GM19239 (cell line): ENCODE data around the gene TMEM232.

Experiments used
- DNase-seq: peaks from one replicate; pipeline ENCODE4 v3.0.0; 2011; ENCODE audit warnings: low spot score; ENCODE audit not compliant: insufficient read length
- FAIRE-seq: peaks from 2 replicates; lab custom pipeline; 2011; peaks lifted over from hg19 to GRCh38; lab: Jason Lieb, UNC

Gene TMEM232

DNA sequence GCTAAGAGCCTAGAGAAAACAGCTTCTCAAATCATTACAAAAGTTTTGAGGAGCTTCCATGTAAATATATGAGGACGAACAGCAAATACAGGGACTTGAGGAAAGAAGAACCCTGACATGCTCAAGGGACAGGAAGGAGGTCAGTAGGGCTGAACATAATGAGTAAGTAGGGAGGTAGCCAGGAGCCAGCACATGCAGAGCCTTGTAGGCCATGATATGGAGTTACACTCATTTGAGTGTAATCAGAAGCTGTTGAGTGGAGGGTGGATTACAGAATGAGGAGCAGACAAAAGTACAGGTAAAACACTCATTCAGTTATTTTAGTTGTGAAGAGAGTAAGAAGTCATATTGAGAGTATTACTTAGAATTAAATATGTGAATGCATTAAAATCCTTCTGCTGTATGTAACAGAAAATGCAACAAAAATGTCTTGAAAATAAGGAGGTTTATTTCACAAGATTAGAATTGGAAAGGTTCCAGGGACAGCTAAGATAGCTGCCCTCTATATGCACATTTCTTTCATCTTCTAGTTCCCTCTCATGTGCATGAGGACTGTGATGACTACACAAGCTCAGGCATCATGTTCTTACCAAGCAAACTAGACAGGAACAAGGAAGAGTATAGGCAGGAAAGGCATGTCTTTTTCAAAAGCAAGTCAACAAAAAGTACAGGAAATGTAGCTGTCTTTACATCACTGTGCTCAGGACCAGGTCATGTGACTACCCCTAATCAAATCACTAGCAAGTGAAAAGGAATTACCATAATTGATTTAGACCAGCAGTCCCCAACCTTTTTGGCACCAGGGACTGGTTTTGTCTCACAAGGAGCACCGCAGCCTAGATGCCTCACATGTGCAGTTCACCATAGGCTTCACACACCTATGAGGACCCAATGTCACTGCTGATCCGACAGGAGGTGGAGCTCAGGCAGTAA is 87.2 kb downstream of the TMEM232 start:
- no peak for FAIRE-seq
- DNase-seq = no peak

DNA sequence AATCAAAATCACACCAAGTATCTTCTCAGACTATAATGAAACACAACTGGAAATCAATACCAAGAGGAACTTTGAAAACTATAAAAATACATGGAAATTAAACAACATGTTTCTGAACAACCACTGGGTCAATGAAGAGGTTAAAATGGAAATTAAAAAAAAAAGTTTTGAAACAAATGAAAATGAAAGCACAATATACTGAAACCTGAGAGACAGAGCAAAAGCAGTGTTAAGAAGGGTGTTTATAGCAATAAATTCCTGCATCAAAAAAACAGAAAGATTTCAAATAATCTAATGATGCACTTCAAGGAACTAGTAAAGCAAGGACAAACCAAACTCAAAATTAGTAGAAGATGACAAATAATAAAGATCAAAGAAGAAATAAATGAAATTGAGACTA is 92.0 kb downstream of the TMEM232 start:
- DNase-seq (no peak), FAIRE-seq (no peak)

DNA sequence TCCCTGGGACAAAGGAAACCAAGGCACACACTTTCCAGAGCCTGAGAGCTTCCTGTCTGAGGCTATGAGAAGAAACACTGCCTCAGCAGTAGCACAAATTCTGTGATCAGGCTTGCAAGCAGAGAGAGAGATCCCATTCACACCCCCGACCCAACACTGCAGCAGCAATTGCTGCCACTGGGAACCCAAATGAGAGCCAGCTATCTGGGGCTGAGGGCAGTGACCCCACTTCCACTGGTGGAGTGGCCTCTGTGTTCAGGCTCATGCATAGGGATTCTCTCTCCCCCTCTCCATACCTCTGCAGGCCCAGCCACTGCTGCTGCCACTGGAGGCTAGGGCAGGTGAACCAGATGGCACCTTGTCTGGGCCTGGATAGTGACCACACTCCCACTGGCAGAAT is 95.2 kb downstream of the TMEM232 start:
- DNase-seq (no peak), FAIRE-seq (no peak)

DNA sequence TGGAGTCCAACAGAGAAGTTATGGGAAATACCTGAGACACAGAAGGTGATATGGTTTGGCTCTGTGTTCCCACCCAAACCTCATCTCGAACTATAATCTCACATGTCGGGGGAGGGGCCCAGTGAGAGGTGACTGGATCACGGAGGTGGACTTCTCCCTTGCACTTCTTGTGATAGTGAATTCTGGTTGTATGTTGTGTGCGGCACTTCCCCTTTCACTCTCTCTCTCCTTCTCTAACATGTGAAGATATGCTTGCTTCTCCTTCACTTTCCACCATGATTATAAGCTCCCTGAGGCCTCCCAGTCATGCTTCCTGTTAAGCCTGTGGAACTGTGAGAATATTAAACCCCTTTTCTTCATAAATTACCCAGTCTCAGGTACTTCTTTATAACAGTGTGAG is 96.1 kb downstream of the TMEM232 start:
- FAIRE-seq (no peak), DNase-seq (no peak)

DNA sequence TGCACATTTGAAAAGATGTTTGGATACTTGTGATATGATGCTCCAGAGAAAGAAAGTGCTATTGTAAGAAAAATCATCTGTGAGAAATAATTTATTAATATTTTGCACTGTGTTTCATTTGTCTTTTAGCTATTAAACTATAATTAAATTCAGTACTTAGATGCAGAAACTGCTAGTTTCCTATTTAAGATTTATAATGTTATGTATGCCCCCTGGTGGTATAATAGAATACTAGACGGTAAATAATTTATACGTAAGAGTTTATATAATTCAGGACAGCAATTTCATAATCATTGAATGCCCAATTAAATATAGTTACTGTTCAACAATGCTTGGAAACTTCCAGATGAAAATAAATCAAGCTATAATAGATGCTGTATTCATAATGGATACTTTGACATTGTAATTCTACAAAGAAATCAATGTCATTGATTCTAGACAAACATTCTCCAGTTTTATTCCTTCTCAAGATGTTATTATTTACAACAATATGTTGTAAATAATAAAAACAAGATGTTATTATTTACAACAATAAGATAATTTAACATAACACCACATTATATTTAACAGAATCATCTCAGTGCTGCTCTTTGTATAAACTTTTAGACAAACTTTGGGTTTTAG is 101.0 kb downstream of the TMEM232 start:
- DNase-seq (no peak), FAIRE-seq (no peak)

DNA sequence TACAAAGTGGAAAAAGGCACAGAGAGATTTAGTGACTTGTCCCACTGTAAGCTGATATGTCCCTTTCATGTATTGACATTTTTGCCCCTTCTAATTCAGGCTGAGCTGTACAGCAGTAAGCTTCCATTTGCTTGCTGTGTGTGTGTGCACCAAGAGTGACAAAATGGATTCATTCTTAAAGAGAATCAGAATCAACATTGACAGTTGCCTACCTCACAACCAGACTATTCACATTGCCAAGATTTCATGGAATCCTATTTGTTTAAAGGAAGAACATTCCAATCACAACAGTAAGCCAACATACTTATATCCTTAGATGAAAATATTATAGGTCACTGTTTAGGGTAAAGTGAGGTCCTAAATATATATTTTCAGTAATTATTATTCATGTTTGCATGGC is 102.6 kb downstream of the TMEM232 start:
- FAIRE-seq (no peak), DNase-seq (no peak)

DNA sequence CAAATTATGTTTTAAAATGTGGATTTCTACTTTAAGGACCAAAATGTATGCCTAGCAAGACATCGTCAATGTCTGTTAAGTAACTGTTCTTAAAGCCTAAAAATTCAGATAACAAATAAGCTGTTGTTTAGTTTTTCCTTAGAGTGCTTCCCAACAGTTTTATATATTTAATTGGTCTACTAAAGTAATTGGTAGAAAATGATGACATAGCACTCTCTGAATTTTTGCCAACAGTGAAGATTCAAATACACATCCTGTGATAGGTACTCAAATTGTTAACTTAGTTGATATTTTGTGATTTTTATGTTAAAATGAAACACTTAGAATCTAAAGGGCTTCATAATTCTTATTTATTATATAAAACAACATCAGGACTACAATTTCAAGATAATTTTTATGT is 107.5 kb downstream of the TMEM232 start:
- DNase-seq (no peak), FAIRE-seq (no peak)

DNA sequence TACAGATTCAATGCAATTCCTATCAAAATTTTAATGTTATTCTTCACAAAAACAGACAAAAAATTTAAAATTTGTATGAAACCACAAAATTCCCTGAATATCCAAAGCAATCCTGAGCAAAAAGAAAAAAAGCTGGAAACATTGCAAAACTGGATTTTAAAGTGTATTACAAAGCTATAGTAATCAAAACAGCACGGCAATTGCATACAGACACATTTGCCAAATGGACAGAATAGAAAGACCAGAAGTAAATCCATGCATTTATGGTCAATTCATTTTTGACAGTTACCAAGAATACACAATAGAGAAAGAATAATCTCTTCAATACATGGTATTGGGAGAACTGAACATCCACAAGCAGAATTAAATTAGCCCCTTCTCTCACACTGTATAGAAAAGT is 110.5 kb downstream of the TMEM232 start:
- DNase-seq = no peak
- FAIRE-seq = no peak

DNA sequence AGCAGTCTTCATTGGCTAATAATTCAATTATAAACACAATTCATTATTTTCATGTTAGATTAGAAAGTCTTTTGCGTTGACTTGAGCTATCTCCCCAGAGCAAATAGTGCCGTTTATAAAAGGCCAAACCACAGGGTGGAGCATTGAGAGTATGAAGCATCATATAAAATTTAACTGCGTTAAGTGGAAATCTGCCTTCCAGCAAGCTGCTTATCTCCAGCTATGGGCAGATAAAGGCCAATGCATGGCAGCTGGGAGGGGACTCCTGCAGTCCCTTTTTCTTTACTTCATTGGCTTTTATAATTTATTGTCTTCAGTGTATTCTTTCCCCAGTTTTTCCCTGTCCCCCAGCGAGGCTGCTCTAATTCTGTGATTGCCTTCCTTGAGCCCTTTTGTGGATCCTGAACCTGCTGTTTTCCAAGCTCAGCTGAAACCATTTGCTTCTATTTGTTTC is 113.7 kb downstream of the TMEM232 start:
- FAIRE-seq (no peak), DNase-seq (no peak)

DNA sequence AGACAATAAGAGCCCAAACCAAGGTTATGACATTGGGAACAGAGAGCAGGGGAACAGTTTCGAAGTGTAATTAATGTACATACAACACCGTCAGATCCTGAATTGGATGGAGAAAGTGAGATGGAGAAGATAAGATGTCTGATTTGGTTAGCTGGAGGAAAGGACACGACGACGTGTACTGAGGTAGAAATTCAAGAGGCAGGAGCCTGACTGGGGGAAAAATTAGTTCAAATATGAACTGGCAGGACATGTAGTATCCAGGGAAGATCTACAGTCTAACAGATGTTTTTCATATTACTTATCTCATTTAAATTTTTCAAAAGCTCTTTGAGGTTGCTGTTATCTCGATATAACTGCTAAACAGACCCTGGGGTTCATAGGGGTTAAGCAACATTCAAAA is 114.7 kb downstream of the TMEM232 start:
- FAIRE-seq = no peak
- no peak for DNase-seq

DNA sequence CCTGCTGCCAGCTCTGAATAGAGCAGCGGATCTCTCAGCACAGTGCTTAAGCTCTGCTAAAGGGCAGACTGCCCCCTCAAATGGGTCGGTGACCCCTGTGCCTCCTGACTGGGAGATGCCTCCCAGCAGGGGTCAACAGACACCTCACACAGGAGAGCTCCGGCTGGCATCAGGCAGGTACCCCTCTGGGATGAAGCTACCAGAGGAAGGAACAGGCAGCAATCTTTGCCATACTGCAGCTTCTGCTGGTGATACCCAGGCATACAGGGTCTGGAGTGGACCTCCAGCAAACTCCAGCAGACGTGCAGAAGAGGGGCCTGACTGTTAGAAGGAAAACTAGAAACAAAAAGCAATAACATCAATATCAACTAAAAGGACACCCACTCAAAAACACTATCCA is 131.6 kb downstream of the TMEM232 start:
- FAIRE-seq = no peak
- no peak for DNase-seq

DNA sequence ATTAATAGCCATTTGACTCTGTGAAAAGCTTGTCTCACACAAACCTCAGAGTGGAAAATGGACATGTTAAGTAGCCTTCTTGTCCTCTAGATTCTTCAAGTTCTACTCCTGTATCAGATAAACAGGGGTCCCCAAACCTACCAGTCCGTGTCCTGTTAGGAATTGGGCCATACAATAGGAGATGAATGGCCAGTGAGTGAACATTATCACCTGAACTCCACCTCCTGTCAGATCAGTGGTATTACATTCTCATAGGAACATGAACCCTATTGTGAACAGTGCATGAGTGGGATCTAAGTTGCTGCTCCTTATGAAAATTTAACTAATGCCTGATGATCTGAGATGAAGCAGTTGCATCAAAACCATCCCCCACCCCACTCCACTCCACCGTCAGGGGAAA is 136.3 kb downstream of the TMEM232 start:
- DNase-seq (no peak), FAIRE-seq (peak; percentile 31)

DNA sequence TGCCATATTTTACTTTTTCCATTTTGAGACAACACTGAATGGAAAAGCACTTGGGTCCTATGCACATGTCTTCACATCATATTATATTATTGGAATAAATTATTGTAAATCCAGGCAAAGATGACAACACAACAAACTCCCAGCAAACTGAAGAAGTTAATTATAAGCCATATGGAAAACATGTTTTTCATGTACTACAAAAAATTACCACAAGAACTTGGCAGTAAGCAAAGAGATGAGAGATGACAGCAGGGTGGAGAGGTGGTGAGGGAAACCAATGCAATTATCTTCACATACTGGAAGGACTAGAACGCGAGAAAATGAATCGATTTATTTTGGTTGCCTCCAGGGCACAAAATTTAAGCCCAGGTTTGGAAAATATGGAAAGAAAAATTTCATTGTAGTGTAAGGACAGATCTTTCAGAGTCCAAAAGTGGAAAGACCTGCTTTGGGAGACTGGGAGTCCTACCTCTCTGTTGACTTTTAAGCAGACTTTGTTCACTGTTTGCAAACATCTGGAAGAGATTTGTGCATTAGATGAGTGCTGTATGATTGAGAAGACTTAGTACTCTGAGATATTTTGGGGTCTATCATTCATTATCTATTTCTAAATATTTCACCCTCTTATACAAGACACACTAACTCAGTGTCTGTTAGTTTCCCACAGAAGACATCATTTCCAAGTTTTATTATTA is 138.0 kb downstream of the TMEM232 start:
- DNase-seq (no peak), FAIRE-seq (no peak)

DNA sequence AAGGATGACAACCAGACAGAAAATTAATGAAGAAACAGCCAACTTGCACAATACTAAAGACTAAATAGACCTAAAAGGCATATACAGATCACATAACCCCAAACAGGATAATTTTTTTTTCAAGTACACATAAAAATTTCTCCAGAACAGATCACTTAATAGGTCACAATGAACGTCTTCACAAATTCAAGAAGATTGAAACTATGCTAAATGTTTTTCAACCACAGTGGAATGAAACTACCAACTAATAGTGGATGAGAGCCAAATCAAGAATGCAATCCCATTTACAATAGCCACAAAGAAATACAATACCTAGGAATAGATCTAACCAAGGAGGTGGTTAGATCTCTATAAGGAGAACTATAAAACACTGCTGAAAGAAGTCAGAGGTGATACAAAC is 145.8 kb downstream of the TMEM232 start:
- DNase-seq (no peak), FAIRE-seq (no peak)

DNA sequence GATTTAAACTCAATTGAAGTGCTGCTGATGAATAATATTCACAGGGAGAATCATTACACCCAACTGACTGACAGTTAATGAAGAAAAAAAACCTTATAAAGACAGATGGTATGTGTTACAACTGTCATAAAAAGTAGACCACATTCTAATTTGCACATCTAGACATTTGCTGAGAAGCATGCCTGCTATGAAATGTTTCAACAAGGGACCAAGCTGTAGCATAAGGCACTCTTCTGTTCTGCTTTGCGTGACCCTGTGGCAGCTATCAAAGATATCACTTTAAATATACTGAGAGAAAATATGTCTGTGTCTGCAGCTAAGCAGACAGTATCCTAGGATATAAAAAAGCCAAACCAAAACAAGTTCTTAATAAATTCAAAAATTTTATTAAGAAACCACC is 153.7 kb downstream of the TMEM232 start:
- DNase-seq (no peak), FAIRE-seq (no peak)

DNA sequence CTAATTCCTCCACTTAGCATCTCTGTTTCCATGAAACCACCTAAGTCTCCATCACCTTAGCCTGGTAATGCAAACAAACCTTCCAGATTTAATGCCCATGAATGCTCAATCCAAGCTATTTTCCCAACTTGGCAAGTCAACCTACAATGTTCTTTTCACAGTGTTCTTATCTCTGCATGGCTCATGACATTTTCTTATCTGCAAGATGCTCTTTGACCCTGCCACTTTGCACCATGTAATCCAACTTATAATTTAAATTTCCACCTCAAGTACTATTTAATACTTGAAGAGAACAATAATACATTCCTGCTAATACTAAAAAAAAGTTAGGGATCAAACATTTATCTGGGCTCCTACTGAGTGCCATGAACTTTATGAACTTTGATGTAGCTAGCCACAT is 164.3 kb downstream of the TMEM232 start:
- FAIRE-seq (no peak), DNase-seq (no peak)

DNA sequence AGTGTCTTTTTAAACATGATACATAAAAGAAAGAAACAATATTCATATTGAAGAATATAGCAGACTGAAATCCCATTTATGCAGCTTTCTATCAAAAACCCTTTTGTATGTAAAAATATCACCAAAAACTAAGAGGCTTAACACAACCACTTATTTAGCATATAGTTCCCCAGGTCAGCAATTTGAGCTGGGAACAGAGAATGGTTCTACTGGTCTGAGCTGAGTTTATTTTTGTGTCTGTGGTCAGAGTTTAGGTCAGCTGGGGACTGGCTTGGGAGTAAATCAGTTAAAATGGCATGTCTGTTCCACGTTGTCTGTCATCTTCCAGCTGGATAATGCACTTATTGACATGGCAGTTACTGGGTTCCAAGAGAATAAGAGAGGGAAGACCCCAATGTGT is 165.0 kb downstream of the TMEM232 start:
- no peak for DNase-seq
- FAIRE-seq = no peak

DNA sequence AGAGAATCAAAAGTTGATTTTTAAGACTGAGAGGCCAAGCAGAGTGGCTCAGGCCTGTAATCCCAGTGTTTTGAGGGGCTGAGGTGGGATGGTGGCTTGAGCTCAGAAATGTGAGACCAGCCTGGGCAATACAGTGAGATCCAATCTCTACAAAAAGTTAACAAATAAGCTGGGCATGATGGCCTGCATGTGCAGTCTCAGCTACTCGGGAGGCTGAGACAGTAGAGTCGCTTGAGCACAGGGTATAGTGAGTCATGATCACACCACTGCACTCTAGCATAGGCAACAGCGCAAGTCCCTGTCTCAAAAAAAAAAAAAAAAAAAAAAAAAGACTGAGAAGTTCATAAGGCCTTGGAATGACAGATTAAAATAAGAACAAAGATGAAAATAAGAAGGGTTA is 177.2 kb downstream of the TMEM232 start:
- DNase-seq = no peak
- FAIRE-seq = no peak

DNA sequence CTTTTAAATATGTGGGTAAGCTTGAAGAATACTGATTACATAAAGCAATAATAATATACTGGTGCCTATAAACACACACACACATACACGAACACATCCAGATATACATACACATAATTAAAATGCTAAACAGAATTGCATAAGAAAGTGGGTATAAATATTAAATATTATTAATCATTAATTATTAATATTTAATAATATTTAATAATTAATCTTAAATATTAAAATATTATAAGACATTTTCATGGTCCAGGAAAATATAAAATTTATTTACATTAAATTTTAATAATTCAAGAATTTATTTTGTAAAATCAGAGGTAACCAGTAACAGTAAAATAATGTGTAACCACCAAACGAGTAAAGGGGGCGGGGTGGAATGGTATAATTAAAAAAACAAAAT is 178.3 kb downstream of the TMEM232 start:
- DNase-seq (no peak), FAIRE-seq (no peak)

DNA sequence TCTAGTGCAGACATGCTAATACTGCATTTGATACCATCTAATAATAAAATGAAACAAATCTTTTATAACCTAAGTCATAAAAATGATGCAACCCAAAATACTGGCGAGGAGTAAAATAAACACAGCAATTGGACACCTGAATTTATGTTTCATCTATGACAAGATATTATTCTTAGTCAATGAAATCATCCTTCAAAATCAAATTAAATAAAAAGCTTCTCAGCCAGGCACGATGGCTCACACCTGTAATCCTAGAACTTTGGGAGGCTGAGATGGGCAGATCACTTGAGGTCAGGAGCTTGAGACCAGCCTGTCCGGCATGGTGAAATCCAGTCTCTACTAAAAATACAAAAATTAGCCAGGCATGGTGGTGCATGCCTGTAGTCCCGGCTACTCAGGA is 179.0 kb downstream of the TMEM232 start:
- no peak for FAIRE-seq
- no peak for DNase-seq

DNA sequence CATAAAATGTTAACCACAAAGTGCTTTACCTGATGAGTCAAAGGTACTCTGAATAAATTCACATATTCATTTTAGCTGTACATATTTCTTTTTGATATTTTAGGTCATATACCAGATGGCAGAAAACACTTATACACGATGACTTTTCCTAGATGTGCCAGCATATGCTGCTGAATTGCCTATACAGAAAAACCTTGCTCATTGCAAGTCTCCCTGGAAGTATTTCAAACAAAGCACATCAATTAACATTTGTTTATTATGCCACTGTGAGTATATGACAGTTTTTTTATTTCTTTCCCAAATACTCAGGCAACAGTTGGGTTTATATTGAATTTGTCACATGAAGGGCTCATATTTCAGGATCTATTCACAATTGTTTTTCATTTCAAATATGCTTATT is 180.8 kb downstream of the TMEM232 start:
- FAIRE-seq (no peak), DNase-seq (no peak)
